SKM-1 (cell line): ENCODE results near the gene NIBAN1.

Experiments
- DNase-seq: peaks from one replicate; lab custom pipeline; 2025; ENCODE audit not compliant: unreplicated experiment; lab: John Stamatoyannopoulos, UW

Gene NIBAN1

GRCh38 chr1:184947497-184948256 lies 26.6 kb downstream of the NIBAN1 start:
- DNase-seq = no peak

GRCh38 chr1:184945678-184946412 lies 28.5 kb downstream of the NIBAN1 start:
- peak; percentile 73 for DNase-seq

GRCh38 chr1:184945029-184945428 lies 29.3 kb downstream of the NIBAN1 start:
- DNase-seq = peak; percentile 77

GRCh38 chr1:184943998-184944397 lies 30.3 kb downstream of the NIBAN1 start:
- no peak for DNase-seq

- no peak for DNase-seq
Observed at GRCh38 chr1:184941735-184942134, 32.6 kb downstream of the NIBAN1 start.

- DNase-seq = no peak
Observed at GRCh38 chr1:184941410-184941733, 32.9 kb downstream of the NIBAN1 start.

- DNase-seq = no peak
Observed at GRCh38 chr1:184940694-184941409, 33.5 kb downstream of the NIBAN1 start.

GRCh38 chr1:184940226-184940625 lies 34.1 kb downstream of the NIBAN1 start:
- DNase-seq = no peak

- no peak for DNase-seq
Observed at GRCh38 chr1:184937729-184938128, 36.6 kb downstream of the NIBAN1 start.

- no peak for DNase-seq
Observed at GRCh38 chr1:184935920-184936798, 38.1 kb downstream of the NIBAN1 start.

GRCh38 chr1:184933944-184934343 lies 40.4 kb downstream of the NIBAN1 start:
- DNase-seq = no peak

GRCh38 chr1:184932319-184932718 lies 42.0 kb downstream of the NIBAN1 start:
- no peak for DNase-seq

- DNase-seq = no peak
Observed at GRCh38 chr1:184931566-184931965, 42.7 kb downstream of the NIBAN1 start.

- DNase-seq = no peak
Observed at GRCh38 chr1:184930645-184931044, 43.7 kb downstream of the NIBAN1 start.

- DNase-seq = no peak
Observed at GRCh38 chr1:184930232-184930631, 44.1 kb downstream of the NIBAN1 start.

GRCh38 chr1:184929711-184930202 lies 44.6 kb downstream of the NIBAN1 start:
- no peak for DNase-seq

- no peak for DNase-seq
Observed at GRCh38 chr1:184928394-184928793, 45.9 kb downstream of the NIBAN1 start.
